GM23338 (cell line): ENCODE measurements around the gene SERPINH1. TPM values are rescaled to one million over a fixed set of nuclear protein-coding genes. Genes with fewer than 3 reads are reported as not detected.
A peak's percentile ranks its signal among the peaks of the same experiment; 100 is the strongest.

Source experiments
- ATAC-seq: fragments of 200-7000 bp; cut with Tn5 transposase; 3 replicates; pipeline ENCODE4 v1.9.1; 2020
- DNase-seq: peaks from one replicate; pipeline ENCODE4 v3.0.0-alpha.2; 2015; ENCODE audit warnings: low spot score
- H2AFZ ChIP-seq: fragments of 200-600 bp; sonication (generic); 2 replicates; pipeline ENCODE4 v1.8.0; 2016; ENCODE audit warnings: antibody characterized with exemption, mild to moderate bottlenecking, moderate library complexity
- H3F3A ChIP-seq: fragments of 200-600 bp; sonication (generic); replicated peaks from 2 replicates; pipeline ENCODE4 v1.8.0; 2017; ENCODE audit warnings: antibody characterized with exemption, mixed run types, low read depth
- H3K27ac ChIP-seq: fragments of 200-600 bp; sonication (generic); 2 replicates; pipeline ENCODE4 v1.6.1; 2016; ENCODE audit warnings: low read depth
- H3K27me3 ChIP-seq: fragments of 200-600 bp; sonication (generic); 2 replicates; pipeline ENCODE4 v1.8.0; 2016; ENCODE audit warnings: mild to moderate bottlenecking, mixed run types, moderate library complexity; ENCODE audit not compliant: insufficient read depth
- H3K36me3 ChIP-seq: fragments of 200-600 bp; sonication (generic); 2 replicates; pipeline ENCODE4 v1.8.0; 2016; ENCODE audit warnings: mild to moderate bottlenecking; ENCODE audit not compliant: insufficient read depth
- H3K4me1 ChIP-seq: fragments of 200-600 bp; sonication (generic); 2 replicates; pipeline ENCODE4 v1.8.0; 2016; ENCODE audit warnings: mild to moderate bottlenecking, moderate library complexity; ENCODE audit not compliant: insufficient read depth
- H3K4me2 ChIP-seq: fragments of 200-600 bp; sonication (generic); 2 replicates; pipeline ENCODE4 v1.7.1; 2017; ENCODE audit warnings: mixed run types
- H3K4me3 ChIP-seq: fragments of 200-600 bp; sonication (generic); 2 replicates; pipeline ENCODE4 v1.6.1; 2016; ENCODE audit warnings: mixed run types
- H3K79me2 ChIP-seq: fragments of 200-600 bp; sonication (generic); replicated peaks from 2 replicates; pipeline ENCODE4 v1.8.0; 2017; ENCODE audit warnings: mild to moderate bottlenecking; ENCODE audit not compliant: insufficient read depth
- H3K9me2 ChIP-seq: fragments of 200-600 bp; sonication (generic); 2 replicates; pipeline ENCODE4 v1.8.0; 2017; ENCODE audit not compliant: insufficient read depth
- H4K20me1 ChIP-seq: fragments of 200-600 bp; sonication (generic); replicated peaks from 2 replicates; pipeline ENCODE4 v1.8.0; 2017; ENCODE audit warnings: mild to moderate bottlenecking; ENCODE audit not compliant: insufficient read depth
- H3K27ac Mint-ChIP-seq: 2 replicates; pipeline ENCODE4 v1.8.0; 2020; ENCODE audit warnings: inconsistent platforms, mild to moderate bottlenecking, moderate library complexity, mixed read lengths
- H3K27me3 Mint-ChIP-seq: 3 replicates; pipeline ENCODE4 v1.8.0; 2022; ENCODE audit warnings: low read depth, mild to moderate bottlenecking, moderate library complexity, mixed read lengths, inconsistent platforms; ENCODE audit not compliant: insufficient read depth, poor library complexity
- H3K36me3 Mint-ChIP-seq: 3 replicates; pipeline ENCODE4 v1.8.0; 2021; ENCODE audit warnings: low read depth, mild to moderate bottlenecking, inconsistent platforms, moderate library complexity, mixed read lengths
- H3K4me1 Mint-ChIP-seq: 3 replicates; pipeline ENCODE4 v1.8.0; 2020; ENCODE audit warnings: mild to moderate bottlenecking, inconsistent platforms, mixed read lengths
- H3K4me3 Mint-ChIP-seq: 3 replicates; pipeline ENCODE4 v1.8.0; 2021; ENCODE audit warnings: moderate library complexity, mild to moderate bottlenecking, inconsistent platforms, mixed read lengths
- H3K9me3 Mint-ChIP-seq: 3 replicates; pipeline ENCODE4 v1.8.0; 2020; ENCODE audit warnings: moderate library complexity, mild to moderate bottlenecking, inconsistent platforms, mixed read lengths
- CREB1 ChIP-seq: fragments of 250-450 bp; sonication (Bioruptor Pico); IDR thresholded peaks from 2 replicates; pipeline ENCODE4 v1.5.0; 2020; ENCODE audit warnings: low read depth, mild to moderate bottlenecking, moderate library complexity
- EZH2 ChIP-seq: fragments of 200-600 bp; sonication (generic); IDR thresholded peaks from one replicate; pipeline ENCODE4 v1.8.0; 2017; ENCODE audit warnings: antibody characterized with exemption, mild to moderate bottlenecking, low read depth; ENCODE audit not compliant: unreplicated experiment
- EZH2phosphoT487 ChIP-seq: fragments of 200-600 bp; sonication (generic); IDR thresholded peaks from one replicate; pipeline ENCODE4 v1.8.1; 2018; ENCODE audit warnings: antibody characterized with exemption; ENCODE audit not compliant: unreplicated experiment
- JUNB ChIP-seq: IDR thresholded peaks from one replicate; pipeline ENCODE4 v1.6.1; 2016; ENCODE audit warnings: antibody characterized with exemption; ENCODE audit not compliant: unreplicated experiment
- NANOG ChIP-seq: IDR thresholded peaks from 2 replicates; pipeline ENCODE4 v1.6.1; 2016; ENCODE audit warnings: antibody characterized with exemption, borderline replicate concordance
- POLR2AphosphoS5 ChIP-seq: IDR thresholded peaks from 2 replicates; pipeline ENCODE4 v1.6.1; 2016; ENCODE audit warnings: antibody characterized with exemption, low read depth
- STAT1 ChIP-seq: IDR thresholded peaks from one replicate; pipeline ENCODE4 v1.6.1; 2016; ENCODE audit warnings: antibody characterized with exemption; ENCODE audit not compliant: unreplicated experiment
- ZNF114 ChIP-seq: fragments of 250-450 bp; sonication (Bioruptor Pico); IDR thresholded peaks from 2 replicates; pipeline ENCODE4 v1.5.0; 2020; ENCODE audit warnings: mild to moderate bottlenecking, moderate library complexity
- ZNF331 ChIP-seq: fragments of 250-450 bp; sonication (Bioruptor Pico); IDR thresholded peaks from 2 replicates; pipeline ENCODE4 v1.5.0; 2020; ENCODE audit warnings: low read depth, mild to moderate bottlenecking, moderate library complexity
- polyA plus RNA-seq: library from polyadenylated mRNA; unstranded; fragments of >200 nt; fragmentation: Nextera tagmentation; extraction: Ambion mirVana; gene quantifications from 2 replicates; pipeline ENCODE4 v1.2.1, GENCODE V29; 2016
- total RNA-seq: library from RNA; depleted of rRNA; stranded (reverse); fragments of >200 nt; shearing (Covaris generic); gene quantifications from 2 replicates; pipeline ENCODE4 v1.2.3, GENCODE V29; 2014
- TF ChIP-seq, protein P1 (sequence below): fragments of 250-450 bp; sonication (Bioruptor Pico); IDR thresholded peaks from 2 replicates; pipeline ENCODE4 v1.5.0; 2020; ENCODE audit warnings: mild to moderate bottlenecking, moderate library complexity
- TF ChIP-seq, protein P2 (sequence below): IDR thresholded peaks from one replicate; pipeline ENCODE4 v1.6.1; 2018; ENCODE audit warnings: antibody characterized with exemption; ENCODE audit not compliant: unreplicated experiment
- TF ChIP-seq, protein P3 (sequence below), 2 experiments: fragments of 200-600 bp in 1 of 2; sonication (generic) in 1 of 2; conservative IDR thresholded peaks; 2 replicates each; pipeline versions ENCODE4 v1.5.1 to v1.6.1; 2016 to 2017; ENCODE audit warnings: antibody characterized with exemption in 2 of 2, low read depth in 2 of 2, mild to moderate bottlenecking in 2 of 2, moderate library complexity in 1 of 2
- TF ChIP-seq, protein P4 (sequence below): IDR thresholded peaks from 2 replicates; pipeline ENCODE4 v1.6.1; 2016; ENCODE audit warnings: antibody characterized with exemption

SERPINH1 gene
- total and polyA plus RNA-seq, 2 experiments from 2014 or later: 238 to 1,217 TPM

DNA sequence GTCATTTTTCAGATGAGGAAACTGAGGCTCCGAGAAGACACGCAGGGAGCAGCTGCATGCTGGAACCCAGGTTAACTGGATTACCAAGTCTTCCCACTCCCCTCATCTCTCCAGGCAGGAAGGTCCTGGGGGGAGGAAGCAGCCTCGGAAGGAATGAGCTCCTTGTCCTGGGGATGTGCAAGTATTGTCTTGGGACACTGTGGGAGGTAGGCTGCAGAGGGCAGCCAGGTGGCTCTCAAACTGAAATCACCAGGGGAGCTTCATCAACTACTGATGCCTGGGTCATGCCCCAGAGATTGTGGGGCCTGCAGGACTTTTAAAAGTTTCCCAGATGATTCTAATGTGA lies 43.9 kb upstream of the SERPINH1 start:
- Histone ChIP-seq H3K36me3 (no peaks in the 10 kb centered on the region), H3K27ac (no peak overlapping the region), H3F3A (no peaks in the 10 kb centered on the region), H3K9me2 (no peaks in the 10 kb centered on the region), H3K4me1 (no peaks in the 10 kb centered on the region), H3K79me2 (no peaks in the 10 kb centered on the region), H4K20me1 (no peaks in the 10 kb centered on the region), H2AFZ (no peak overlapping the region), H3K27me3 (peaks cover 9% of the 10 kb centered on the region), H3K4me2 (no peak overlapping the region), H3K4me3 (no peak overlapping the region)
- Mint-ChIP-seq H3K9me3 (no peaks in the 10 kb centered on the region), H3K36me3 (no peaks in the 10 kb centered on the region), H3K4me3 (no peak overlapping the region), H3K27ac (no peak overlapping the region), H3K27me3 (peaks cover 13% of the 10 kb centered on the region), H3K4me1 (peaks cover 16% of the 10 kb centered on the region; the same call in 2 of the 3 replicates)
- TF ChIP-seq CREB1 (CRISPR knock-in tag) (no peak), ZNF114 (no peak), POLR2AphosphoS5 (no peak), ZNF331 (CRISPR knock-in tag) (no peak), STAT1 (no peak), EZH2 (no peak), EZH2phosphoT487 (no peak), JUNB (no peak), NANOG (no peak)
- TF ChIP-seq, protein P1, sequence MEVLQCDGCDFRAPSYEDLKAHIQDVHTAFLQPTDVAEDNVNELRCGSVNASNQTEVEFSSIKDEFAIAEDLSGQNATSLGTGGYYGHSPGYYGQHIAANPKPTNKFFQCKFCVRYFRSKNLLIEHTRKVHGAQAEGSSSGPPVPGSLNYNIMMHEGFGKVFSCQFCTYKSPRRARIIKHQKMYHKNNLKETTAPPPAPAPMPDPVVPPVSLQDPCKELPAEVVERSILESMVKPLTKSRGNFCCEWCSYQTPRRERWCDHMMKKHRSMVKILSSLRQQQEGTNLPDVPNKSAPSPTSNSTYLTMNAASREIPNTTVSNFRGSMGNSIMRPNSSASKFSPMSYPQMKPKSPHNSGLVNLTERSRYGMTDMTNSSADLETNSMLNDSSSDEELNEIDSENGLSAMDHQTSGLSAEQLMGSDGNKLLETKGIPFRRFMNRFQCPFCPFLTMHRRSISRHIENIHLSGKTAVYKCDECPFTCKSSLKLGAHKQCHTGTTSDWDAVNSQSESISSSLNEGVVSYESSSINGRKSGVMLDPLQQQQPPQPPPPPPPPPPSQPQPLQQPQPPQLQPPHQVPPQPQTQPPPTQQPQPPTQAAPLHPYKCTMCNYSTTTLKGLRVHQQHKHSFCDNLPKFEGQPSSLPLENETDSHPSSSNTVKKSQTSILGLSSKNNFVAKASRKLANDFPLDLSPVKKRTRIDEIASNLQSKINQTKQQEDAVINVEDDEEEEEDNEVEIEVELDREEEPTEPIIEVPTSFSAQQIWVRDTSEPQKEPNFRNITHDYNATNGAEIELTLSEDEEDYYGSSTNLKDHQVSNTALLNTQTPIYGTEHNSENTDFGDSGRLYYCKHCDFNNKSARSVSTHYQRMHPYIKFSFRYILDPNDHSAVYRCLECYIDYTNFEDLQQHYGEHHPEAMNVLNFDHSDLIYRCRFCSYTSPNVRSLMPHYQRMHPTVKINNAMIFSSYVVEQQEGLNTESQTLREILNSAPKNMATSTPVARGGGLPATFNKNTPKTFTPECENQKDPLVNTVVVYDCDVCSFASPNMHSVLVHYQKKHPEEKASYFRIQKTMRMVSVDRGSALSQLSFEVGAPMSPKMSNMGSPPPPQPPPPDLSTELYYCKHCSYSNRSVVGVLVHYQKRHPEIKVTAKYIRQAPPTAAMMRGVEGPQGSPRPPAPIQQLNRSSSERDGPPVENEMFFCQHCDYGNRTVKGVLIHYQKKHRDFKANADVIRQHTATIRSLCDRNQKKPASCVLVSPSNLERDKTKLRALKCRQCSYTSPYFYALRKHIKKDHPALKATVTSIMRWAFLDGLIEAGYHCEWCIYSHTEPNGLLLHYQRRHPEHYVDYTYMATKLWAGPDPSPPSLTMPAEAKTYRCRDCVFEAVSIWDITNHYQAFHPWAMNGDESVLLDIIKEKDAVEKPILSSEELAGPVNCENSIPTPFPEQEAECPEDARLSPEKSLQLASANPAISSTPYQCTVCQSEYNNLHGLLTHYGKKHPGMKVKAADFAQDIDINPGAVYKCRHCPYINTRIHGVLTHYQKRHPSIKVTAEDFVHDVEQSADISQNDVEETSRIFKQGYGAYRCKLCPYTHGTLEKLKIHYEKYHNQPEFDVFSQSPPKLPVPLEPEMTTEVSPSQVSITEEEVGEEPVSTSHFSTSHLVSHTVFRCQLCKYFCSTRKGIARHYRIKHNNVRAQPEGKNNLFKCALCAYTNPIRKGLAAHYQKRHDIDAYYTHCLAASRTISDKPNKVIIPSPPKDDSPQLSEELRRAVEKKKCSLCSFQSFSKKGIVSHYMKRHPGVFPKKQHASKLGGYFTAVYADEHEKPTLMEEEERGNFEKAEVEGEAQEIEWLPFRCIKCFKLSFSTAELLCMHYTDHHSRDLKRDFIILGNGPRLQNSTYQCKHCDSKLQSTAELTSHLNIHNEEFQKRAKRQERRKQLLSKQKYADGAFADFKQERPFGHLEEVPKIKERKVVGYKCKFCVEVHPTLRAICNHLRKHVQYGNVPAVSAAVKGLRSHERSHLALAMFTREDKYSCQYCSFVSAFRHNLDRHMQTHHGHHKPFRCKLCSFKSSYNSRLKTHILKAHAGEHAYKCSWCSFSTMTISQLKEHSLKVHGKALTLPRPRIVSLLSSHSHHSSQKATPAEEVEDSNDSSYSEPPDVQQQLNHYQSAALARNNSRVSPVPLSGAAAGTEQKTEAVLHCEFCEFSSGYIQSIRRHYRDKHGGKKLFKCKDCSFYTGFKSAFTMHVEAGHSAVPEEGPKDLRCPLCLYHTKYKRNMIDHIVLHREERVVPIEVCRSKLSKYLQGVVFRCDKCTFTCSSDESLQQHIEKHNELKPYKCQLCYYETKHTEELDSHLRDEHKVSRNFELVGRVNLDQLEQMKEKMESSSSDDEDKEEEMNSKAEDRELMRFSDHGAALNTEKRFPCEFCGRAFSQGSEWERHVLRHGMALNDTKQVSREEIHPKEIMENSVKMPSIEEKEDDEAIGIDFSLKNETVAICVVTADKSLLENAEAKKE (CRISPR knock-in tag): no peak
- TF ChIP-seq, protein P2, sequence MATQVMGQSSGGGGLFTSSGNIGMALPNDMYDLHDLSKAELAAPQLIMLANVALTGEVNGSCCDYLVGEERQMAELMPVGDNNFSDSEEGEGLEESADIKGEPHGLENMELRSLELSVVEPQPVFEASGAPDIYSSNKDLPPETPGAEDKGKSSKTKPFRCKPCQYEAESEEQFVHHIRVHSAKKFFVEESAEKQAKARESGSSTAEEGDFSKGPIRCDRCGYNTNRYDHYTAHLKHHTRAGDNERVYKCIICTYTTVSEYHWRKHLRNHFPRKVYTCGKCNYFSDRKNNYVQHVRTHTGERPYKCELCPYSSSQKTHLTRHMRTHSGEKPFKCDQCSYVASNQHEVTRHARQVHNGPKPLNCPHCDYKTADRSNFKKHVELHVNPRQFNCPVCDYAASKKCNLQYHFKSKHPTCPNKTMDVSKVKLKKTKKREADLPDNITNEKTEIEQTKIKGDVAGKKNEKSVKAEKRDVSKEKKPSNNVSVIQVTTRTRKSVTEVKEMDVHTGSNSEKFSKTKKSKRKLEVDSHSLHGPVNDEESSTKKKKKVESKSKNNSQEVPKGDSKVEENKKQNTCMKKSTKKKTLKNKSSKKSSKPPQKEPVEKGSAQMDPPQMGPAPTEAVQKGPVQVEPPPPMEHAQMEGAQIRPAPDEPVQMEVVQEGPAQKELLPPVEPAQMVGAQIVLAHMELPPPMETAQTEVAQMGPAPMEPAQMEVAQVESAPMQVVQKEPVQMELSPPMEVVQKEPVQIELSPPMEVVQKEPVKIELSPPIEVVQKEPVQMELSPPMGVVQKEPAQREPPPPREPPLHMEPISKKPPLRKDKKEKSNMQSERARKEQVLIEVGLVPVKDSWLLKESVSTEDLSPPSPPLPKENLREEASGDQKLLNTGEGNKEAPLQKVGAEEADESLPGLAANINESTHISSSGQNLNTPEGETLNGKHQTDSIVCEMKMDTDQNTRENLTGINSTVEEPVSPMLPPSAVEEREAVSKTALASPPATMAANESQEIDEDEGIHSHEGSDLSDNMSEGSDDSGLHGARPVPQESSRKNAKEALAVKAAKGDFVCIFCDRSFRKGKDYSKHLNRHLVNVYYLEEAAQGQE: no peak
- TF ChIP-seq, protein P3, sequence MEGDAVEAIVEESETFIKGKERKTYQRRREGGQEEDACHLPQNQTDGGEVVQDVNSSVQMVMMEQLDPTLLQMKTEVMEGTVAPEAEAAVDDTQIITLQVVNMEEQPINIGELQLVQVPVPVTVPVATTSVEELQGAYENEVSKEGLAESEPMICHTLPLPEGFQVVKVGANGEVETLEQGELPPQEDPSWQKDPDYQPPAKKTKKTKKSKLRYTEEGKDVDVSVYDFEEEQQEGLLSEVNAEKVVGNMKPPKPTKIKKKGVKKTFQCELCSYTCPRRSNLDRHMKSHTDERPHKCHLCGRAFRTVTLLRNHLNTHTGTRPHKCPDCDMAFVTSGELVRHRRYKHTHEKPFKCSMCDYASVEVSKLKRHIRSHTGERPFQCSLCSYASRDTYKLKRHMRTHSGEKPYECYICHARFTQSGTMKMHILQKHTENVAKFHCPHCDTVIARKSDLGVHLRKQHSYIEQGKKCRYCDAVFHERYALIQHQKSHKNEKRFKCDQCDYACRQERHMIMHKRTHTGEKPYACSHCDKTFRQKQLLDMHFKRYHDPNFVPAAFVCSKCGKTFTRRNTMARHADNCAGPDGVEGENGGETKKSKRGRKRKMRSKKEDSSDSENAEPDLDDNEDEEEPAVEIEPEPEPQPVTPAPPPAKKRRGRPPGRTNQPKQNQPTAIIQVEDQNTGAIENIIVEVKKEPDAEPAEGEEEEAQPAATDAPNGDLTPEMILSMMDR (conservative IDR thresholded peaks at IDR 0.05; ENCODE audit: low read depth in 2 of 2): no peak
- TF ChIP-seq, protein P4, sequence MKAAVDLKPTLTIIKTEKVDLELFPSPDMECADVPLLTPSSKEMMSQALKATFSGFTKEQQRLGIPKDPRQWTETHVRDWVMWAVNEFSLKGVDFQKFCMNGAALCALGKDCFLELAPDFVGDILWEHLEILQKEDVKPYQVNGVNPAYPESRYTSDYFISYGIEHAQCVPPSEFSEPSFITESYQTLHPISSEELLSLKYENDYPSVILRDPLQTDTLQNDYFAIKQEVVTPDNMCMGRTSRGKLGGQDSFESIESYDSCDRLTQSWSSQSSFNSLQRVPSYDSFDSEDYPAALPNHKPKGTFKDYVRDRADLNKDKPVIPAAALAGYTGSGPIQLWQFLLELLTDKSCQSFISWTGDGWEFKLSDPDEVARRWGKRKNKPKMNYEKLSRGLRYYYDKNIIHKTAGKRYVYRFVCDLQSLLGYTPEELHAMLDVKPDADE: no peak
- ATAC-seq (peak; percentile 31), DNase-seq (no peak)
